IMR-90 (cell line): Measurements from ENCODE around the gene VPS54. TPM values are rescaled to one million over a fixed set of nuclear protein-coding genes. Genes with fewer than 3 reads are reported as not detected.
A peak's percentile ranks its signal among the peaks of the same experiment; 100 is the strongest.

Experiments
- ATAC-seq: fragments of 200-7000 bp; cut with Tn5 transposase; 2 replicates; pipeline ENCODE4 v1.9.1; 2020; ENCODE audit warnings: low read depth, mild to moderate bottlenecking, moderate library complexity
- BruUV-seq: library from RNA; stranded (reverse); fragments of 400-500 nt; replicated peaks from 2 replicates; lab custom pipeline; 2021; lab: Mats Ljungman, UMichigan
- CTCF ChIA-PET: fragments of 300-600 bp; formaldehyde crosslinking; extraction: SDS; loops from one replicate; lab custom pipeline; 2021; ENCODE audit warnings: antibody characterized with exemption; lab: Yijun Ruan, JAX
- POLR2A ChIA-PET: fragments of 300-600 bp; sonication (Branson Sonifier 250); formaldehyde crosslinking; loops from one replicate; lab custom pipeline; 2022; ENCODE audit warnings: antibody characterized with exemption; ENCODE audit not compliant: unreplicated experiment; lab: Charles Lee
- DNase-seq: peaks from one replicate; pipeline ENCODE4 v3.0.0; 2013
- H2AFZ ChIP-seq: replicated peaks from 2 replicates; pipeline ENCODE3; 2013; ENCODE audit warnings: low read length, mild to moderate bottlenecking; ENCODE audit not compliant: poor library complexity
- H2AK5ac ChIP-seq: 2 replicates; pipeline ENCODE4 v1.6.1; 2013; ENCODE audit warnings: low read depth, low read length, inconsistent platforms
- H2AK9ac ChIP-seq: replicated peaks from 2 replicates; pipeline ENCODE3; 2013; ENCODE audit warnings: mild to moderate bottlenecking, low read depth, low read length, moderate library complexity; ENCODE audit not compliant: poor library complexity
- H2BK120ac ChIP-seq: 2 replicates; pipeline ENCODE4 v1.6.1; 2013; ENCODE audit warnings: low read depth, low read length, inconsistent platforms
- H2BK15ac ChIP-seq: 3 replicates; pipeline ENCODE4 v1.6.1; 2013; ENCODE audit warnings: low read depth, low read length, inconsistent platforms
- H2BK20ac ChIP-seq: 2 replicates; pipeline ENCODE4 v1.6.1; 2013; ENCODE audit warnings: low read depth, mild to moderate bottlenecking, inconsistent platforms, low read length, moderate library complexity
- H2BK5ac ChIP-seq: 2 replicates; pipeline ENCODE4 v1.6.1; 2013; ENCODE audit warnings: mild to moderate bottlenecking, low read depth, low read length, inconsistent platforms; ENCODE audit not compliant: poor library complexity, severe bottlenecking
- H3K14ac ChIP-seq: replicated peaks from 2 replicates; pipeline ENCODE4 v1.6.1; 2013; ENCODE audit warnings: low read depth, low read length, inconsistent platforms
- H3K18ac ChIP-seq: 2 replicates; pipeline ENCODE4 v1.6.1; 2013; ENCODE audit warnings: low read depth, low read length, control low read depth
- H3K23ac ChIP-seq: 2 replicates; pipeline ENCODE4 v1.6.1; 2013; ENCODE audit warnings: low read depth, low read length, inconsistent platforms
- H3K27ac ChIP-seq: 2 replicates; pipeline ENCODE4 v1.5.1; 2013; ENCODE audit warnings: mild to moderate bottlenecking, control low read depth, low read length; ENCODE audit not compliant: insufficient read depth
- H3K27me3 ChIP-seq: 2 replicates; pipeline ENCODE4 v1.6.1; 2013; ENCODE audit warnings: low read length; ENCODE audit not compliant: control insufficient read depth, insufficient read depth
- H3K36me3 ChIP-seq: 2 replicates; pipeline ENCODE4 v1.6.1; 2013; ENCODE audit warnings: low read length, mixed read lengths; ENCODE audit not compliant: control insufficient read depth, insufficient read depth
- H3K4ac ChIP-seq: 2 replicates; pipeline ENCODE4 v1.6.1; 2013; ENCODE audit warnings: low read depth, low read length, inconsistent platforms
- H3K4me1 ChIP-seq: 2 replicates; pipeline ENCODE4 v1.6.1; 2013; ENCODE audit warnings: low read length, mixed read lengths; ENCODE audit not compliant: control insufficient read depth, insufficient read depth
- H3K4me2 ChIP-seq: 2 replicates; pipeline ENCODE4 v1.6.1; 2013; ENCODE audit warnings: low read depth, mild to moderate bottlenecking, control low read depth, low read length, moderate library complexity
- H3K4me3 ChIP-seq: 2 replicates; pipeline ENCODE4 v1.5.1; 2013; ENCODE audit warnings: low read depth, mild to moderate bottlenecking, control low read depth, low read length, moderate library complexity; ENCODE audit not compliant: insufficient read depth
- H3K56ac ChIP-seq: 2 replicates; pipeline ENCODE4 v1.6.1; 2013; ENCODE audit warnings: low read length, inconsistent platforms; ENCODE audit not compliant: insufficient read depth; ENCODE audit errors: extremely low read depth
- H3K79me1 ChIP-seq, 2 experiments: 2 replicates each; pipeline ENCODE4 v1.6.1; 2013; ENCODE audit warnings: low read length in 2 of 2, inconsistent platforms in 1 of 2, low read depth in 1 of 2
- H3K9ac ChIP-seq: 2 replicates; pipeline ENCODE4 v1.6.1; 2013; ENCODE audit warnings: low read depth, low read length, control low read depth
- H3K9me1 ChIP-seq: 2 replicates; pipeline ENCODE4 v1.6.1; 2013; ENCODE audit warnings: low read length, inconsistent platforms; ENCODE audit not compliant: insufficient read depth
- H3K9me3 ChIP-seq: 2 replicates; pipeline ENCODE4 v1.6.1; 2013; ENCODE audit warnings: low read length; ENCODE audit not compliant: control insufficient read depth, insufficient read depth
- H4K20me1 ChIP-seq: 2 replicates; pipeline ENCODE4 v1.6.1; 2013; ENCODE audit warnings: low read length, inconsistent platforms; ENCODE audit not compliant: insufficient read depth
- H4K5ac ChIP-seq: 2 replicates; pipeline ENCODE4 v1.6.1; 2013; ENCODE audit warnings: mild to moderate bottlenecking, low read depth, low read length, control low read depth
- H4K8ac ChIP-seq, 2 experiments: 2 replicates each; pipeline ENCODE4 v1.6.1; 2013; ENCODE audit warnings: low read depth in 2 of 2, low read length in 2 of 2, control low read depth in 1 of 2, inconsistent platforms in 1 of 2
- H4K91ac ChIP-seq: 2 replicates; pipeline ENCODE4 v1.6.1; 2013; ENCODE audit warnings: low read depth, low read length, inconsistent platforms; ENCODE audit not compliant: insufficient read depth
- CEBPB ChIP-seq: IDR thresholded peaks from 2 replicates; pipeline ENCODE4 v1.6.1; 2012; ENCODE audit warnings: low read depth, low read length, improper control_type of control experiment
- RAD21 ChIP-seq: IDR thresholded peaks from 2 replicates; pipeline ENCODE4 v1.6.1; 2012; ENCODE audit warnings: low read length, improper control_type of control experiment
- WGBS, 2 experiments: methylation state at CpG; one replicate each; pipeline versions ENCODE4 v1.1.5 to v1.1.7; 2013; ENCODE audit warnings: missing lambda C conversion rate in 2 of 2; ENCODE audit not compliant: insufficient read length in 1 of 2; ENCODE audit errors: extremely low coverage in 2 of 2; 5-methylcytosine and 5-hydroxymethylcytosine counted together
- dilution Hi-C: fragments of 300-500 bp; cut with HindIII; formaldehyde crosslinking; loops from one replicate; pipeline ENCODE4 v1.14.3; 2018; ENCODE audit warnings: low sequenced_read_pairs; ENCODE audit not compliant: unreplicated experiment
- in situ Hi-C: fragments of 300-500 bp; cut with MboI; formaldehyde crosslinking; loops from 3 replicates; pipeline ENCODE4 v1.14.3; 2019; ENCODE audit warnings: low sequenced_read_pairs, inconsistent platforms, mixed read lengths
- intact Hi-C: fragments of 100-400 bp; cut with micrococcal nuclease; formaldehyde crosslinking; loops from 2 replicates; pipeline ENCODE4 v1.10.0; 2022
- polyA plus RNA-seq, 3 experiments: library from polyadenylated mRNA; depleted of rRNA; stranded (reverse); fragments of >200 nt; gene quantifications; 2 replicates each; pipeline ENCODE4 v1.2.3, GENCODE V29; 2012; ENCODE audit warnings: low replicate concordance in 1 of 3
- total RNA-seq: library from RNA; depleted of rRNA; stranded (reverse); fragments of >200 nt; gene quantifications from 2 replicates; pipeline ENCODE4 v1.2.3, GENCODE V29; 2012
- TF ChIP-seq, protein P1 (sequence below): fragments of 150-350 bp; IDR thresholded peaks from 2 replicates; pipeline ENCODE4 v1.6.1; 2017; ENCODE audit warnings: mild to moderate bottlenecking, antibody characterized with exemption, low read length, low read depth
- TF ChIP-seq, protein P2 (sequence below): fragments of 150-350 bp; IDR thresholded peaks from 2 replicates; pipeline ENCODE4 v1.6.1; 2016; ENCODE audit warnings: low read depth, mild to moderate bottlenecking, low read length, moderate library complexity, borderline replicate concordance

Gene VPS54
- total and polyA plus RNA-seq, 2 of the 4 experiments (the other 2 are of a cell fraction): 7.1 to 18.1 TPM

DNA sequence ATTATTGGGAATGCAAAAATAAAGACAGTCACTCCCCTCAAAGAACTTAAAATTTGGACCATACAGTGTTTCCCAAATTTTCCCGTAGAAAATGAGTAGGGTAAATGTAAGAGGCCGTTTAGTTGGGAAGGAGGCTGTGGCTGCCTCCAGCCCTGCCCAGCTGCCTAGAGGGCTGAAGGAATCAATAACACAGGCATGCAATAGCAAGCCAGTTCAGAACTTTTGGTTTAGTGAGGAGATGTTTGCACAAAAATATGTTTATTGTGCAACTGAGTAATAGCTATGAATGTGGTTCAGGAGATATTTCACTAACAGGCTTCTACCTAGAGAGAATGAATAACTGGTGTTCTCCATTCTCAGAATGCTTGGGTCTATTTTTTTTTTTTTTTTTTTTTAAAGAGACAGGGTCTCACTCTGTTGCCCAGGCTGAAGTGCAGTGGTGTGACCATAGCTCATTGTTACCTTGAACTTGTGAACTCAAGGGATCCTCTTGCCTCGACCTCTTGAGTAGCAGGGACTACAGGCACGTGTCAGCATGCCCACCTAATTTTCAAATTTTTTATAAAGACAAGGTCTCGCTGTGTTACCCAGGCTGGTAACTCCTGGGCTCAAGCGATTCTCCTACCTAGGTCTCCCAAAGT is 153.9 kb downstream of the VPS54 start:
- Histone ChIP-seq H4K8ac (no peak overlapping the region), H3K9ac (no peak overlapping the region), H3K4me3 (no peak overlapping the region), H3K36me3 (peaks cover 4% of the 10 kb centered on the region; the same call in 1 of the 2 replicates), H3K27ac (no peak overlapping the region), H2BK20ac (no peak overlapping the region), H2AFZ (no peak overlapping the region), H3K4me1 (peaks cover 13% of the 10 kb centered on the region), H3K9me1 (peaks cover 9% of the 10 kb centered on the region), H3K4me2 (no peak overlapping the region), H2BK15ac (no peak overlapping the region), H4K20me1 (peaks cover 12% of the 10 kb centered on the region; the same call in 1 of the 2 replicates), H3K23ac (no peak overlapping the region), H4K5ac (no peak overlapping the region), H3K27me3 (no peaks in the 10 kb centered on the region), H3K4ac (no peak overlapping the region), H2BK120ac (no peak overlapping the region), H3K79me1 (peaks cover 24 to 45% of the 10 kb centered on the region in 2 experiments), H3K18ac (no peak overlapping the region), H3K9me3 (no peaks in the 10 kb centered on the region), H2BK5ac (no peak overlapping the region), H3K56ac (no peak overlapping the region), H2AK9ac (no peak overlapping the region), H3K14ac (no peak overlapping the region), H2AK5ac (no peak overlapping the region), H4K91ac (no peak overlapping the region)
- WGBS, 2 experiments: no CpG with 5 or more reads among the region's 6 CpGs
- peak; percentile 75 for ATAC-seq
- no TSS peak for BruUV-seq
- DNase-seq: peak; percentile 60
- ChIA-PET CTCF (interaction anchor here (0.6 to 2.3 kb wide), 3 partner anchors 22 to 1659 kb away, joined by 3 to 7 read pairs (median 5); no protein-coding TSS in a partner anchor), POLR2A (no interaction called here)
- TF ChIP-seq, protein P1, sequence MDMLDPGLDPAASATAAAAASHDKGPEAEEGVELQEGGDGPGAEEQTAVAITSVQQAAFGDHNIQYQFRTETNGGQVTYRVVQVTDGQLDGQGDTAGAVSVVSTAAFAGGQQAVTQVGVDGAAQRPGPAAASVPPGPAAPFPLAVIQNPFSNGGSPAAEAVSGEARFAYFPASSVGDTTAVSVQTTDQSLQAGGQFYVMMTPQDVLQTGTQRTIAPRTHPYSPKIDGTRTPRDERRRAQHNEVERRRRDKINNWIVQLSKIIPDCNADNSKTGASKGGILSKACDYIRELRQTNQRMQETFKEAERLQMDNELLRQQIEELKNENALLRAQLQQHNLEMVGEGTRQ: no peak
- TF ChIP-seq RAD21: no peak
- peak; percentile 87 for TF ChIP-seq CEBPB
- TF ChIP-seq, protein P2, sequence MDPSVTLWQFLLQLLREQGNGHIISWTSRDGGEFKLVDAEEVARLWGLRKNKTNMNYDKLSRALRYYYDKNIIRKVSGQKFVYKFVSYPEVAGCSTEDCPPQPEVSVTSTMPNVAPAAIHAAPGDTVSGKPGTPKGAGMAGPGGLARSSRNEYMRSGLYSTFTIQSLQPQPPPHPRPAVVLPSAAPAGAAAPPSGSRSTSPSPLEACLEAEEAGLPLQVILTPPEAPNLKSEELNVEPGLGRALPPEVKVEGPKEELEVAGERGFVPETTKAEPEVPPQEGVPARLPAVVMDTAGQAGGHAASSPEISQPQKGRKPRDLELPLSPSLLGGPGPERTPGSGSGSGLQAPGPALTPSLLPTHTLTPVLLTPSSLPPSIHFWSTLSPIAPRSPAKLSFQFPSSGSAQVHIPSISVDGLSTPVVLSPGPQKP: no peak
- dilution Hi-C loops (loop anchor here (25.0 kb wide), 1 partner anchor 178 kb away; no protein-coding TSS in a partner anchor), intact Hi-C loops (no loop called here), in situ Hi-C loops (no loop called here)
